Hepatocyte (in vitro differentiated cells): ENCODE results near the gene SIK3. TPM values are rescaled to one million over a fixed set of nuclear protein-coding genes. Genes with fewer than 3 reads are reported as not detected.

Experiments
- DNase-seq: peaks from one replicate; pipeline ENCODE4 v3.0.0-alpha.2; 2016; ENCODE audit warnings: low spot score
- H2AFZ ChIP-seq: fragments of 200-600 bp; sonication (generic); 2 replicates; pipeline ENCODE4 v1.6.0; 2016; ENCODE audit warnings: antibody characterized with exemption, mild to moderate bottlenecking
- H3K27ac ChIP-seq: fragments of 200-600 bp; sonication (generic); 2 replicates; pipeline ENCODE4 v1.5.1; 2016; ENCODE audit warnings: mild to moderate bottlenecking
- H3K27me3 ChIP-seq: fragments of 200-600 bp; sonication (generic); 2 replicates; pipeline ENCODE4 v1.6.1; 2016
- H3K36me3 ChIP-seq: fragments of 200-600 bp; sonication (generic); replicated peaks from 2 replicates; pipeline ENCODE4 v1.5.1; 2016; ENCODE audit warnings: low read depth; ENCODE audit not compliant: insufficient read depth
- H3K4me1 ChIP-seq: fragments of 200-600 bp; sonication (generic); 2 replicates; pipeline ENCODE4 v1.5.1; 2016; ENCODE audit warnings: mild to moderate bottlenecking, moderate library complexity; ENCODE audit not compliant: insufficient read depth
- H3K4me2 ChIP-seq: fragments of 200-600 bp; sonication (generic); 2 replicates; pipeline ENCODE4 v1.6.0; 2016
- H3K4me3 ChIP-seq: fragments of 200-600 bp; sonication (generic); 2 replicates; pipeline ENCODE4 v1.5.1; 2016; ENCODE audit warnings: mild to moderate bottlenecking
- H3K79me2 ChIP-seq: fragments of 200-600 bp; sonication (generic); 2 replicates; pipeline ENCODE4 v1.6.0; 2017; ENCODE audit warnings: mild to moderate bottlenecking
- H3K9me2 ChIP-seq: fragments of 200-600 bp; sonication (generic); replicated peaks from 2 replicates; pipeline ENCODE4 v1.6.0; 2017; ENCODE audit warnings: mild to moderate bottlenecking; ENCODE audit not compliant: insufficient read depth
- H3K9me3 ChIP-seq: fragments of 200-600 bp; sonication (generic); 2 replicates; pipeline ENCODE4 v1.5.1; 2016; ENCODE audit warnings: low read depth, mild to moderate bottlenecking
- H4K20me1 ChIP-seq: fragments of 200-600 bp; sonication (generic); 2 replicates; pipeline ENCODE4 v1.6.0; 2016; ENCODE audit warnings: mild to moderate bottlenecking; ENCODE audit not compliant: insufficient read depth, poor library complexity, severe bottlenecking
- CTCF ChIP-seq: fragments of 200-600 bp; sonication (generic); IDR thresholded peaks from 2 replicates; pipeline ENCODE4 v1.5.1; 2016; ENCODE audit warnings: antibody characterized with exemption, mild to moderate bottlenecking; ENCODE audit not compliant: poor library complexity
- EZH2 ChIP-seq: fragments of 200-600 bp; sonication (generic); IDR thresholded peaks from 2 replicates; pipeline ENCODE4 v1.6.1; 2016; ENCODE audit warnings: antibody characterized with exemption, mild to moderate bottlenecking, borderline replicate concordance
- EZH2phosphoT487 ChIP-seq: fragments of 200-600 bp; sonication (generic); IDR thresholded peaks from one replicate; pipeline ENCODE4 v1.6.1; 2018; ENCODE audit warnings: antibody characterized with exemption, mild to moderate bottlenecking, low read depth, moderate library complexity; ENCODE audit not compliant: unreplicated experiment, severe bottlenecking
- WGBS: methylation state at CpG from one replicate; pipeline ENCODE4 v1.1.6; 2016; ENCODE audit warnings: low lambda C conversion rate; ENCODE audit errors: missing lambda C conversion rate; 5-methylcytosine and 5-hydroxymethylcytosine counted together
- polyA plus RNA-seq: library from polyadenylated mRNA; unstranded; fragments of >200 nt; fragmentation: Nextera tagmentation; extraction: Ambion mirVana; gene quantifications from 2 replicates; pipeline ENCODE4 v1.2.1, GENCODE V29; 2016
- total RNA-seq: library from RNA; depleted of rRNA; stranded (reverse); fragments of >200 nt; gene quantifications from 2 replicates; pipeline ENCODE4 v1.2.3, GENCODE V29; 2014

The SIK3 gene
- total and polyA plus RNA-seq, 2 experiments from 2014 or later: 15.8 to 17.7 TPM

GRCh38 chr11:117092951-117093590 lies 5.2 kb downstream of the SIK3 start:
- Histone ChIP-seq H3K27ac (no peak overlapping the region), H3K9me2 (no peaks in the 10 kb centered on the region), H4K20me1 (peaks cover 51% of the 10 kb centered on the region), H3K4me2 (no peak overlapping the region), H3K4me1 (peaks cover 25% of the 10 kb centered on the region), H3K9me3 (no peaks in the 10 kb centered on the region), H3K79me2 (peaks cover 99% of the 10 kb centered on the region), H3K36me3 (no peaks in the 10 kb centered on the region), H3K27me3 (no peaks in the 10 kb centered on the region), H2AFZ (no peak overlapping the region), H3K4me3 (no peak overlapping the region)
- 74% methylated on average over 5 of the region's 5 CpGs for WGBS
- DNase-seq: no peak
- TF ChIP-seq EZH2 (no peak), CTCF (no peak), EZH2phosphoT487 (no peak)

DNA sequence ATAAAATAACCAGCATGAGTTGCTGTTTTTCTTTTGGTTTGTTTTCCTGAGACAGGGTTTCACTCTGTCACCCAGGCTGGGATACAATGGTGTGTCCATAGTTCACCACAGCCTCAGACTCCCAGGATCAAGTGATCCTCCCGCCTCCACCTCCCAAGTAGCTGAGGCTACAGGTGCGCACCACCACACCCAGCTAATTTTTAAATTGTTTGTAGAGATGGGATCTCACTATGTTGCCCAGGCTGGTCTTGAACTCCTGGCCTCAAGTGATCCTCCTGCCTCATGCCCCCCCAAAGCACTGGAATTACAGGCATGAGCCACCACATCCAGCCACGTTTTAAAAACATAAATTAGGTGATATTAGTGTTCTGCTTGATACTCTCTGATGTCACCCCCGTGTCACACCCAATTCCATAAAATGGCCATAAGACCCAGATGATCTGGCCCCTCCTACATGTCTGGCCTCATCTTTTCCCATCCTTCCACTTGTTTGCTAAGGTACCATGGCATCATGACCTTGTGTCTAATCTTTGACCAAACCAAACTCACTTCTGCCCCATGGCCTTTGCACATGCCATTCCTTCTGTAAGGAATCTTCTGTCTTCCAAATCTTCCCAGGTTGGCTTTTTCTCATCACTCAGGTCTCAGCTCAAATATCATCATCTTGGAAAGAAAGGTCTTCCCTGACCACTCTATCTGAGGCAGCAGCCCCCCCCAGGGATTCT lies 6.3 kb downstream of the SIK3 start:
- Histone ChIP-seq H4K20me1 (peaks cover 60% of the 10 kb centered on the region), H3K4me2 (no peak overlapping the region), H3K4me1 (peaks cover 30% of the 10 kb centered on the region), H3K9me2 (no peaks in the 10 kb centered on the region), H3K36me3 (no peaks in the 10 kb centered on the region), H3K27ac (no peak overlapping the region), H3K4me3 (no peak overlapping the region), H3K79me2 (peaks cover 100% of the 10 kb centered on the region), H2AFZ (no peak overlapping the region), H3K9me3 (no peaks in the 10 kb centered on the region), H3K27me3 (no peaks in the 10 kb centered on the region)
- DNase-seq: no peak
- WGBS: 97% methylated on average over 4 of the region's 4 CpGs
- no peak for TF ChIP-seq EZH2
- TF ChIP-seq CTCF: no peak
- TF ChIP-seq EZH2phosphoT487: no peak

- Histone ChIP-seq H3K4me3 (no peak overlapping the region), H3K4me2 (no peak overlapping the region), H3K27ac (peak overlapping the region; percentile 5), H3K36me3 (no peaks in the 10 kb centered on the region), H2AFZ (no peak overlapping the region), H3K4me1 (peaks cover 13% of the 10 kb centered on the region), H4K20me1 (peaks cover 53% of the 10 kb centered on the region), H3K9me2 (no peaks in the 10 kb centered on the region), H3K79me2 (peaks cover 100% of the 10 kb centered on the region), H3K9me3 (no peaks in the 10 kb centered on the region), H3K27me3 (no peaks in the 10 kb centered on the region)
- WGBS: 85% methylated on average over 5 of the region's 5 CpGs
- no peak for TF ChIP-seq EZH2phosphoT487
- no peak for TF ChIP-seq EZH2
- no peak for TF ChIP-seq CTCF
- DNase-seq: no peak
These were observed 8.0 kb downstream of the SIK3 start for GRCh38 chr11:117090111-117090706.
